Measurements from ENCODE around the gene TIMM8B. TPM values are rescaled to one million over a fixed set of nuclear protein-coding genes. Genes with fewer than 3 reads are reported as not detected.
A peak's percentile ranks its signal among the peaks of the same experiment; 100 is the strongest.

Gene TIMM8B
- total RNA-seq, 1 experiment from 2014 or later = 62.1 TPM

- Histone ChIP-seq H3K27me3 (ENCODE audit: insufficient read depth, low read length) (no peaks in the 10 kb centered on the region), H3K9me3 (ENCODE audit: control insufficient read depth in 1 of 2, insufficient read depth in 1 of 2, low read depth in 1 of 2, low read length in 2 of 2) (no peaks in the 10 kb centered on the region), H2AFZ (ENCODE audit: low read depth, low read length, poor library complexity, severe bottlenecking) (no peak overlapping the region), H3K9ac (ENCODE audit: low read length) (no peak overlapping the region), H3K4me3 (replicated peaks in 1 of 2; ENCODE audit: low read depth in 1 of 2, low read length in 2 of 2) (no peak overlapping the region), H4K20me1 (ENCODE audit: insufficient read depth) (no peaks in the 10 kb centered on the region), H3K4me1 (ENCODE audit: control insufficient read depth in 1 of 2, insufficient read depth in 2 of 2, low read length in 2 of 2) (peaks cover 50 to 73% of the 10 kb centered on the region in 2 experiments), H3K79me2 (ENCODE audit: insufficient read depth, low read length) (no peaks in the 10 kb centered on the region), H3K27ac (ENCODE audit: low read depth, low read length) (peak overlapping the region; percentile 93; the same call in 1 of the 2 replicates), H3K4me2 (ENCODE audit: low read length) (peak overlapping the region; percentile 25; the same call in 1 of the 2 replicates), H3K36me3 (ENCODE audit: control insufficient read depth in 1 of 2, insufficient read depth in 2 of 2, low read length in 2 of 2) (no peaks in the 10 kb centered on the region), H3K9me2 (ENCODE audit: insufficient read depth) (no peaks in the 10 kb centered on the region)
- BruUV-seq (replicated peaks) = no TSS peak
- no peak for TF ChIP-seq POLR2AphosphoS5 (IDR thresholded peaks at IDR 0.05; ENCODE audit: low read depth, low read length)
- TF ChIP-seq, protein P1, sequence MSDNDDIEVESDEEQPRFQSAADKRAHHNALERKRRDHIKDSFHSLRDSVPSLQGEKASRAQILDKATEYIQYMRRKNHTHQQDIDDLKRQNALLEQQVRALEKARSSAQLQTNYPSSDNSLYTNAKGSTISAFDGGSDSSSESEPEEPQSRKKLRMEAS (IDR thresholded peaks at IDR 0.05) = no peak
- TF ChIP-seq CEBPB (IDR thresholded peaks at IDR 0.05; ENCODE audit: low read depth) = no peak
- TF ChIP-seq SP1 (IDR thresholded peaks at IDR 0.05; ENCODE audit: low read depth) = no peak
- TF ChIP-seq TCF7L2 (IDR thresholded peaks at IDR 0.05; ENCODE audit: borderline replicate concordance, extremely low read depth, insufficient read depth, insufficient read length) = no peak
- no peak for TF ChIP-seq ELF1 (IDR thresholded peaks at IDR 0.05; ENCODE audit: borderline replicate concordance, low read depth)
- no peak for TF ChIP-seq EZH2phosphoT487 (IDR thresholded peaks at IDR 0.05; ENCODE audit: borderline replicate concordance)
- TF ChIP-seq, protein P2, sequence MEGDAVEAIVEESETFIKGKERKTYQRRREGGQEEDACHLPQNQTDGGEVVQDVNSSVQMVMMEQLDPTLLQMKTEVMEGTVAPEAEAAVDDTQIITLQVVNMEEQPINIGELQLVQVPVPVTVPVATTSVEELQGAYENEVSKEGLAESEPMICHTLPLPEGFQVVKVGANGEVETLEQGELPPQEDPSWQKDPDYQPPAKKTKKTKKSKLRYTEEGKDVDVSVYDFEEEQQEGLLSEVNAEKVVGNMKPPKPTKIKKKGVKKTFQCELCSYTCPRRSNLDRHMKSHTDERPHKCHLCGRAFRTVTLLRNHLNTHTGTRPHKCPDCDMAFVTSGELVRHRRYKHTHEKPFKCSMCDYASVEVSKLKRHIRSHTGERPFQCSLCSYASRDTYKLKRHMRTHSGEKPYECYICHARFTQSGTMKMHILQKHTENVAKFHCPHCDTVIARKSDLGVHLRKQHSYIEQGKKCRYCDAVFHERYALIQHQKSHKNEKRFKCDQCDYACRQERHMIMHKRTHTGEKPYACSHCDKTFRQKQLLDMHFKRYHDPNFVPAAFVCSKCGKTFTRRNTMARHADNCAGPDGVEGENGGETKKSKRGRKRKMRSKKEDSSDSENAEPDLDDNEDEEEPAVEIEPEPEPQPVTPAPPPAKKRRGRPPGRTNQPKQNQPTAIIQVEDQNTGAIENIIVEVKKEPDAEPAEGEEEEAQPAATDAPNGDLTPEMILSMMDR (IDR thresholded peaks at IDR 0.05 in 2 of 3, conservative IDR thresholded peaks at IDR 0.05 in 1 of 3; ENCODE audit: borderline replicate concordance in 1 of 3, insufficient read depth in 1 of 3, low read depth in 2 of 3, low read length in 2 of 3) = no peak
- TF ChIP-seq, protein P3, sequence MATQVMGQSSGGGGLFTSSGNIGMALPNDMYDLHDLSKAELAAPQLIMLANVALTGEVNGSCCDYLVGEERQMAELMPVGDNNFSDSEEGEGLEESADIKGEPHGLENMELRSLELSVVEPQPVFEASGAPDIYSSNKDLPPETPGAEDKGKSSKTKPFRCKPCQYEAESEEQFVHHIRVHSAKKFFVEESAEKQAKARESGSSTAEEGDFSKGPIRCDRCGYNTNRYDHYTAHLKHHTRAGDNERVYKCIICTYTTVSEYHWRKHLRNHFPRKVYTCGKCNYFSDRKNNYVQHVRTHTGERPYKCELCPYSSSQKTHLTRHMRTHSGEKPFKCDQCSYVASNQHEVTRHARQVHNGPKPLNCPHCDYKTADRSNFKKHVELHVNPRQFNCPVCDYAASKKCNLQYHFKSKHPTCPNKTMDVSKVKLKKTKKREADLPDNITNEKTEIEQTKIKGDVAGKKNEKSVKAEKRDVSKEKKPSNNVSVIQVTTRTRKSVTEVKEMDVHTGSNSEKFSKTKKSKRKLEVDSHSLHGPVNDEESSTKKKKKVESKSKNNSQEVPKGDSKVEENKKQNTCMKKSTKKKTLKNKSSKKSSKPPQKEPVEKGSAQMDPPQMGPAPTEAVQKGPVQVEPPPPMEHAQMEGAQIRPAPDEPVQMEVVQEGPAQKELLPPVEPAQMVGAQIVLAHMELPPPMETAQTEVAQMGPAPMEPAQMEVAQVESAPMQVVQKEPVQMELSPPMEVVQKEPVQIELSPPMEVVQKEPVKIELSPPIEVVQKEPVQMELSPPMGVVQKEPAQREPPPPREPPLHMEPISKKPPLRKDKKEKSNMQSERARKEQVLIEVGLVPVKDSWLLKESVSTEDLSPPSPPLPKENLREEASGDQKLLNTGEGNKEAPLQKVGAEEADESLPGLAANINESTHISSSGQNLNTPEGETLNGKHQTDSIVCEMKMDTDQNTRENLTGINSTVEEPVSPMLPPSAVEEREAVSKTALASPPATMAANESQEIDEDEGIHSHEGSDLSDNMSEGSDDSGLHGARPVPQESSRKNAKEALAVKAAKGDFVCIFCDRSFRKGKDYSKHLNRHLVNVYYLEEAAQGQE (IDR thresholded peaks at IDR 0.05; ENCODE audit: low read depth) = no peak
- no peak for TF ChIP-seq ZNF274 (IDR thresholded peaks at IDR 0.05; ENCODE audit: low read depth, low read length)
- TF ChIP-seq, protein P4, sequence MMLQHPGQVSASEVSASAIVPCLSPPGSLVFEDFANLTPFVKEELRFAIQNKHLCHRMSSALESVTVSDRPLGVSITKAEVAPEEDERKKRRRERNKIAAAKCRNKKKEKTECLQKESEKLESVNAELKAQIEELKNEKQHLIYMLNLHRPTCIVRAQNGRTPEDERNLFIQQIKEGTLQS (IDR thresholded peaks at IDR 0.05) = no peak
- no peak for TF ChIP-seq CBX3 (IDR thresholded peaks at IDR 0.05; ENCODE audit: low read depth)
- no peak for TF ChIP-seq EZH2 (IDR thresholded peaks at IDR 0.05)
- no peak for TF ChIP-seq ZFX (IDR thresholded peaks at IDR 0.05)
- no peak for TF ChIP-seq YY1 (IDR thresholded peaks at IDR 0.05; ENCODE audit: extremely low read depth, insufficient replicate concordance, low read depth, low read length)
- RAD21 ChIA-PET (ENCODE audit: low non-redundant PET in 1 of 2, low total read pairs in 2 of 2, uncharacterized antibody in 2 of 2, unreplicated experiment in 2 of 2) = no interaction called here
- CTCF ChIA-PET = no interaction called here
- POLR2A ChIA-PET = no interaction called here
- no peak for DNase-seq (ENCODE audit: low read depth, low spot score)
- intact Hi-C loops (cut with micrococcal nuclease) = no loop called here
- ATAC-seq = no peak
These were observed 31.6 kb upstream of the TIMM8B start for GRCh38 chr11:112118176-112118575.

Measured in HCT116 (cell line).